ENCODE measurements around the gene MMP10.
"Not testable (repeated sequence)": the region's sequence is repeated elsewhere in the genome, so short reads cannot be mapped to it uniquely, and the experiment has no call there.

The MMP10 gene

DNA sequence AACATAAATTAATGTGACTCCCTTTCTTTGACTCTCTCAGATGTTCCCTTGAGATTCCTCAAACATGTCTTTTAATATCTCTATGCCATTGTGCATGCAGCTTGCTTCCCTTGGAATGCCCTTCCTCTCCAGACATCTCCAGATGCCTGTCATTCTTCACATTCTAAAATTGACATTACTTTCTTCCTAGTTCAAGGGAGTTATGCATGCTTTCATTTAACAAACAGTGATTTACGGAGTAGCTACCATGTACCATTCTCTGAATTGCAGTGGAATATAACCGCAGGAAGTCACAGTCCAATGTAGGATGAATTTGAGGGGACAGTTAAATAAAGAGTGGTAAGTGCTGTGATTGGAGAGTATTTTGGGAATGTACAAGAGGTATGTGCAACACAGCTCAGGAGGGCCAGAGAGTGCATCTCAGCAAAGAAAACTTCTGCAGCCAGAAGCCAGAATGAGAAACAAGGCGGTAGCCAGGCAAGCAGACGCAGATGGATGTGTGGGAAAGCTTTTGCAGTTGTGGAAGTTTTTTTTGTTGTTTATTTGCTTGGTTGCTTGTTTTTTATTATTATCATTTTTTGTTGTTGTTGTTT, 18.7 kb downstream of the MMP10 start:
- in situ Hi-C loops (cut with MboI; ENCODE audit: low pct_unique_long_range_greater_than_20kb, low sequenced_read_pairs, unreplicated experiment), result no loop called here
- TF ChIP-seq, protein P1, sequence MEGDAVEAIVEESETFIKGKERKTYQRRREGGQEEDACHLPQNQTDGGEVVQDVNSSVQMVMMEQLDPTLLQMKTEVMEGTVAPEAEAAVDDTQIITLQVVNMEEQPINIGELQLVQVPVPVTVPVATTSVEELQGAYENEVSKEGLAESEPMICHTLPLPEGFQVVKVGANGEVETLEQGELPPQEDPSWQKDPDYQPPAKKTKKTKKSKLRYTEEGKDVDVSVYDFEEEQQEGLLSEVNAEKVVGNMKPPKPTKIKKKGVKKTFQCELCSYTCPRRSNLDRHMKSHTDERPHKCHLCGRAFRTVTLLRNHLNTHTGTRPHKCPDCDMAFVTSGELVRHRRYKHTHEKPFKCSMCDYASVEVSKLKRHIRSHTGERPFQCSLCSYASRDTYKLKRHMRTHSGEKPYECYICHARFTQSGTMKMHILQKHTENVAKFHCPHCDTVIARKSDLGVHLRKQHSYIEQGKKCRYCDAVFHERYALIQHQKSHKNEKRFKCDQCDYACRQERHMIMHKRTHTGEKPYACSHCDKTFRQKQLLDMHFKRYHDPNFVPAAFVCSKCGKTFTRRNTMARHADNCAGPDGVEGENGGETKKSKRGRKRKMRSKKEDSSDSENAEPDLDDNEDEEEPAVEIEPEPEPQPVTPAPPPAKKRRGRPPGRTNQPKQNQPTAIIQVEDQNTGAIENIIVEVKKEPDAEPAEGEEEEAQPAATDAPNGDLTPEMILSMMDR (IDR thresholded peaks at IDR 0.05; ENCODE audit: extremely low read depth, insufficient read depth, missing control alignments), result no peak
- DNase-seq (ENCODE audit: low spot score), result no peak

DNA sequence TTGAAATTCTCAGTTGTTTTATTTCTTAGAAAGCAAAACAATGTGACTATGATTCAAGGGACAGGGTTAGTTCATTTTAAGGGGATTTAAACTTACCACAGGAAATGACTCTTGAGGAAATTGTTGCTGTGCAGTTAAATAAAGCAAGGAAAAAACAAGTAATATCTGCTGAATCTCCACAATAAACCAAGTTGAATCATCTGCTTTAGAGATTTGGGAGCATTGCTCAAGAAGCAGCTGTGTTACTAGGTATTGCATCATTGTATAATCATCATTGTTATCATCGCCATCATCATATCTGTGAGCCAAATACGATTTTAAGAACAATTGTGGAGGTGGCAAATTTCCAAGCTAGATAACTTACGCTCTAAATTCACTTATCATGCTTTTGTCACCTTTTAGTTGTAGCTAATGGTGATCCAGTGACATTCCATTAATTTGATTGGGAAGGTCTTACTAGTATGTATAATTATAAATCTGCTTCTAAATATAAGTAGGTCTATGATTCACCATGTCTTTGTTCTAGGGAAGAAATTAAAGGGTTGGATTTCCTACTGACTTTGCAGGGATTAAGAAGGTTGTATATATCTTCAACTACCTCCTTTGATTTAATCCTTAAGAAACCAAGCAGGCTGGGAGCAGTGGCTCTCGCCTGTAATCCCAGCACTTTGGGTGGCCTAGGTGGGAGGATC, 19.9 kb downstream of the MMP10 start:
- DNase-seq (ENCODE audit: low spot score), result no peak
- in situ Hi-C loops (cut with MboI; ENCODE audit: low pct_unique_long_range_greater_than_20kb, low sequenced_read_pairs, unreplicated experiment), result no loop called here
- TF ChIP-seq, protein P1 (IDR thresholded peaks at IDR 0.05; ENCODE audit: extremely low read depth, insufficient read depth, missing control alignments), result no peak

DNA sequence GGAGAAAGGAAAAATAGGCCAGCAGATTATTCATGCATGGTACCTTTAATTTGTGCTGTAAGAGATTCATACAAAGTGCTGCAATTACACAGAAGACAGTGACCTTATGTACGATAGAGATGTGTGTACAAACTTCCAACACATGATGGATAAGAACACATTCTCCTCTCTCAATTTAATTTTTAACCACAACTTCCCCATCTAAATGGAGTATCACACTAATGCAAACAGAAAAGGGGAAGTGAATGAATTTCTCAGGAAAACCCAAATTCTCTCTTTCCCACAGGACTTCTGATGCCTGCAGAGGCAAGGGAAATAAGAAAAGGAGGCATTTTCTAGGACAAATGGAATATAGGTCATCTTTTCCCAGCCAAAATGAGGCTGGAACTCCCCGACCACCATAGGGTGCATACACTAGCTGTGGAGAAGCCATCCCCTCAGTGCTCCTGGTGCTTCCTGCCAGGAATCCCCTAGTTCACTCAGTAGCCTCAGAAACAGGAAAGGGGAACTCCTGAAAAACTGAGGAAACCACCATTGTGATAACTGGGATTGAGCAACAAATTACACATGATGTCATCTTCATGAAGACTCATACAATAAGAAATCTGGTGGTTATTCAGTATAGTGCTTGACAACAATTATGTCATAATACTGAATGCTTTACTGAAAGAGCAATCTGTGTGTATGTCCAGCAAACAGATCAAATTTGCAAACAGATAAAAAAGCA, 22.4 kb downstream of the MMP10 start:
- in situ Hi-C loops (cut with MboI; ENCODE audit: low pct_unique_long_range_greater_than_20kb, low sequenced_read_pairs, unreplicated experiment), result no loop called here
- TF ChIP-seq, protein P1 (IDR thresholded peaks at IDR 0.05; ENCODE audit: extremely low read depth, insufficient read depth, missing control alignments), result no peak
- DNase-seq (ENCODE audit: low spot score), result no peak

DNA sequence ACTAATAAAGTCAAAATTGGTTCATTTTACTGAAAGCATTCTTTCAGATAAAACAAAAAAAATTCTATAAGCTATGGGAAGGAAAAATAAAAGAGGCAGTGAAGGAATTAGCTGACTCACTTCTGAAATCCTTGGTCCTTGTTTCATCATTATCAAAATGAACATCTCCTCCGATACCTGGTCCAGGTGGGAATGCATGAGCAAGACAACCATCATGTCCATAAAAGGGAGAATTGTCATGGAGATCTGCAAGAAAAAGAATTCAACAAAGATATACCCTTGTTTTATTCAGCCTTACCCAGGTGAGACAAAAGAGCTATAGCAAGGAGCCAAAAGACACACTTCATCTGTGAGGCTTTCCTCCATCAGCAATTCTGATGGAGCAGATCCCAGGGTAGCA, 27.2 kb downstream of the MMP10 start:
- in situ Hi-C loops (cut with MboI; ENCODE audit: low pct_unique_long_range_greater_than_20kb, low sequenced_read_pairs, unreplicated experiment), result no loop called here
- TF ChIP-seq, protein P1 (IDR thresholded peaks at IDR 0.05; ENCODE audit: extremely low read depth, insufficient read depth, missing control alignments), result no peak
- no peak for DNase-seq (ENCODE audit: low spot score)

DNA sequence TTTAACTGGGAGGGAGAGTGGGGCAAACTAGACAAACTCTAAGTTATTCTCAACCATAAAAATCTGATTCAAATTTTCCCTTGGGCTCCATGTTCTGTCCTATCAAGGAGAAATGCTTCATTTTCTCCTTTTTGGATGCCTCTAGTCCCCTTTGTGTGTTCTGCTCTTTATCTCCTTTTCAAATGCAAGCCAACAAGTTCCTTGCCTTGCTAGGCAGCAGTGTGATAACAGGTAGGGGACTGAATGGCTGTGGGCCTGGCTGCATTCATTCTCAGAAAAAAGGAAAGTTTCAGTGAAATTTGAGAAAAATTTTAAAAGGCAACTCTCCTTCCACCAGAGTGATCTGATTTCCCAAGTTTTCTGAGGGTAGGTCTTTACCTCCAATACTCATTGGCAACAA, 28.8 kb downstream of the MMP10 start:
- TF ChIP-seq, protein P1 (IDR thresholded peaks at IDR 0.05; ENCODE audit: extremely low read depth, insufficient read depth, missing control alignments), result no peak
- no peak for DNase-seq (ENCODE audit: low spot score)
- in situ Hi-C loops (cut with MboI; ENCODE audit: low pct_unique_long_range_greater_than_20kb, low sequenced_read_pairs, unreplicated experiment), result no loop called here

DNA sequence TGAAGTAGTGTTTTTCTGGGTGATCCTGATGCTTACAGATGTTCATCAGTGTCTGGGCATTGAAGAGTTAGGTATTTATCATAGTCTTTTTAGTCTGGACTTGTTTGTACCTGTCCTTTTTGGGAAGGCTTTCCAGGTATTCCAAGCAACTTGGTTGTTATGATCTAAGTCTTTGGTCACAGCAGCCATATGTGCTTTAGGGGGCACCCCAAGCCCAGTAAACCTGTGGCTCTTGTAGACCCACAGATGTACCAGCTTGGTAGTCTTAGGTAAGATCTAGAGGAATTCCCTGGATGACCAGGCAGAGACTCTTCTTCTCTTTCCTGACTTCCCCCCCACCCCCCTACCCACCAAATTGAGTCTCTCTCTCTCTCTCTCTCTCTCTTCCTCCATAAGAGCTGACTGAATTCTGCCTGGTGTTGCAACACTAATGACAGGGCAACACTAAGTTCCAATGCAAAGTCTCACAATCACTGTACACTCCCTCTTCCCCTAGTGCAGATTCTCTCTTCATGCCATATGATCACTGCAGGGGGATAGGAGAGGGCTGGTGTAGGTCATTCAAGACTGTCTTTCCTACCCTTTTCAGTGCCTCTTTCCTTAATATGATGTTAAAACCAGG, 31.2 kb downstream of the MMP10 start:
- TF ChIP-seq, protein P1 (IDR thresholded peaks at IDR 0.05; ENCODE audit: extremely low read depth, insufficient read depth, missing control alignments), result no peak
- no peak for DNase-seq (ENCODE audit: low spot score)
- in situ Hi-C loops (cut with MboI; ENCODE audit: low pct_unique_long_range_greater_than_20kb, low sequenced_read_pairs, unreplicated experiment), result no loop called here

DNA sequence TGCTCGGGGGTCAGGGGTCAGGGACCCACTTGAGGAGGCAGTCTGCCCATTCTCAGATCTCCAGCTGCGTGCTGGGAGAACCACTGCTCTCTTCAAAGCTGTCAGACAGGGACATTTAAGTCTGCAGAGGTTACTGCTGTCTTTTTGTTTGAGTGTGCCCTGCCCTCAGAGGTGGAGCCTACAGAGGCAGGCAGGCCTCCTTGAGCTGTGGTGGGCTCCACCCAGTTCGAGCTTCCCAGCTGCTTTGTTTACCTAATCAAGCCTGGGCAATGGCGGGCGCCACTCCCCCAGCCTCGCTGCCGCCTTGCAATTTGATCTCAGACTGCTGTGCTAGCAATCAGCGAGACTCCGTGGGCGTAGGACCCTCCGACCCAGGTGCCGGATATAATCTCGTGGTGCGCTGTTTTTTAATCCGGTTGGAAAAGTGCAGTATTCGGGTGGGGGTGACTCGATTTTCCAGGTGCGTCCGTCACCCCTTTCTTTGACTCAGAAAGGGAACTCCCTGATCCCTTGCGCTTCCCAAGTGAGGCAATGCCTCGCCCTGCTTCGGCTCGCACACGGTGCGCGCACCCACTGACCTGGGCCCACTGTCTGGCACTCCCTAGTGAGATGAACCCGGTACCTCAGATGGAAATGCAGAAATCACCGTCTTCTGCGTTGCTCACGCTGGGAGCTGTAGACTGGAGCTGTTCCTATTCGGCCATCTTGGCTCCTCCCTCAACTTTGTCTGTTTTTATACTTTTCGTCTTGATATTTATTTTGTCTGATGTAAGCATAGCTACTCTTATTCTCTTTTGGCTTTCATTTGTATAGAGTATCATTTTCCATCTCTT, 33.5 kb downstream of the MMP10 start:
- in situ Hi-C loops (cut with MboI; ENCODE audit: low pct_unique_long_range_greater_than_20kb, low sequenced_read_pairs, unreplicated experiment), result not testable (repeated sequence)

More for the DNA sequence above, 33.5 kb downstream of the MMP10 start:
- not testable (repeated sequence) for DNase-seq (ENCODE audit: low spot score)
